ENCODE results near the gene WNT3A.
"Not testable (repeated sequence)": the region's sequence is repeated elsewhere in the genome, so short reads cannot be mapped to it uniquely, and the experiment has no call there.

Gene WNT3A, protein sequence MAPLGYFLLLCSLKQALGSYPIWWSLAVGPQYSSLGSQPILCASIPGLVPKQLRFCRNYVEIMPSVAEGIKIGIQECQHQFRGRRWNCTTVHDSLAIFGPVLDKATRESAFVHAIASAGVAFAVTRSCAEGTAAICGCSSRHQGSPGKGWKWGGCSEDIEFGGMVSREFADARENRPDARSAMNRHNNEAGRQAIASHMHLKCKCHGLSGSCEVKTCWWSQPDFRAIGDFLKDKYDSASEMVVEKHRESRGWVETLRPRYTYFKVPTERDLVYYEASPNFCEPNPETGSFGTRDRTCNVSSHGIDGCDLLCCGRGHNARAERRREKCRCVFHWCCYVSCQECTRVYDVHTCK

DNA sequence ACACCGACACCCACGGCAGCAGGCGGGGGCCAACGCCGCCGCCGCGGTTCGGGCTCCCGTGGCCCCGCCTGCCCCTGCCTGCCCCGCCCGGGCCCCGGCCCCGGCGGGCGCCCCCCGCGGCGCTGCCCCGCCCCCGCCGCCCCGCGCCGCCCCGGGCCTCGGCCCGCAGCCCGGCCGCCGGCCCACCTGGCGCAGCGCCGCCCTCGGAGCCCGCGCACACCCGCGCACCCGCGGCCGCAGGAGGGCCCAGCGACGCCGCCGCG is at the start of gene WNT3A:
Gene WNT3A, plus strand, starts transcription at position 213 of the 263 bp plus-strand sequence. CDS start 131 bp downstream, outside the sequence.
- DNase-seq: no peak

GRCh38 chr1:227958617-227959324 is 48.0 kb upstream of the WNT3A start:
- DNase-seq: no peak

GRCh38 chr1:227959325-227959860 is 47.4 kb upstream of the WNT3A start:
- DNase-seq: no peak

- no peak for DNase-seq
Measured at GRCh38 chr1:227961651-227962466, 44.9 kb upstream of the WNT3A start.

DNA sequence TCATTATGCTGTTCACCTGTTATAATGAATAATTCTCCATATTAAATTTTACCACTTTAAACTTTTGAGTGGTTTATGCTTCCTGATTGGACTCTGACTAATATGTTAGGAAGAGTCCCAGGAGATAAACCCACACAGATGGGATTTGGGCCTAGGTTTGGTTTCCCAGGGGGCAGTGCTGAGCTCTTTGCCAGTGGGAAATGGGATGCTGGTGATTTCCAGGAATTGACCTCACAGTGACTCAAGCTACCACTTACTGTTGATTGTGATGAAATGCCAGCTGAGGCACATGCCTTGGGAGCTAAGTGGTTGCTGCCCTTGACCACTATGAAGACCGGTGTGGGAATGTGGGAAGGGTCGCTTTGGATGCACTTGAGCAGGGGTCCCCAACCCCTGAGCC is 40.1 kb upstream of the WNT3A start:
- DNase-seq: not testable (repeated sequence)

DNA sequence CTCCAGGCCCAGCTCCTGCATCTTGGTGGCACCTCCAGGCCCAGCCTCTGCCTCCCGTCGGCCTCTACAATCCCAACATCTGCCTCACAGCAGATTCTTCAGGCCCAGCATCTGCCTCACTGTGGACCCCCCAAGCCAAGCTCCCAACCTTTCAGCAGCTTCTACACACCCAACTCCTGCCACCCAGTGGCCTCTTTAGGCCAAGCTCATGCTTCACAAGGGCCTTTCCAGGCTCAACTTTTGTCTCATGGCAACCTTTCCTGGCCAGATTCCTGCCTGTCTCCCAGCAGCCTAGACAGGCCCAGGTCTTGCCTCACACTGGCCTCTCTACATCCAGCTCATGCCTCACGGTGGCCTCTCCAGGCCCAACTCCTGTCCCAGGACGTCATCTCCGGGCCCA is 39.0 kb upstream of the WNT3A start:
- not testable (repeated sequence) for DNase-seq

DNA sequence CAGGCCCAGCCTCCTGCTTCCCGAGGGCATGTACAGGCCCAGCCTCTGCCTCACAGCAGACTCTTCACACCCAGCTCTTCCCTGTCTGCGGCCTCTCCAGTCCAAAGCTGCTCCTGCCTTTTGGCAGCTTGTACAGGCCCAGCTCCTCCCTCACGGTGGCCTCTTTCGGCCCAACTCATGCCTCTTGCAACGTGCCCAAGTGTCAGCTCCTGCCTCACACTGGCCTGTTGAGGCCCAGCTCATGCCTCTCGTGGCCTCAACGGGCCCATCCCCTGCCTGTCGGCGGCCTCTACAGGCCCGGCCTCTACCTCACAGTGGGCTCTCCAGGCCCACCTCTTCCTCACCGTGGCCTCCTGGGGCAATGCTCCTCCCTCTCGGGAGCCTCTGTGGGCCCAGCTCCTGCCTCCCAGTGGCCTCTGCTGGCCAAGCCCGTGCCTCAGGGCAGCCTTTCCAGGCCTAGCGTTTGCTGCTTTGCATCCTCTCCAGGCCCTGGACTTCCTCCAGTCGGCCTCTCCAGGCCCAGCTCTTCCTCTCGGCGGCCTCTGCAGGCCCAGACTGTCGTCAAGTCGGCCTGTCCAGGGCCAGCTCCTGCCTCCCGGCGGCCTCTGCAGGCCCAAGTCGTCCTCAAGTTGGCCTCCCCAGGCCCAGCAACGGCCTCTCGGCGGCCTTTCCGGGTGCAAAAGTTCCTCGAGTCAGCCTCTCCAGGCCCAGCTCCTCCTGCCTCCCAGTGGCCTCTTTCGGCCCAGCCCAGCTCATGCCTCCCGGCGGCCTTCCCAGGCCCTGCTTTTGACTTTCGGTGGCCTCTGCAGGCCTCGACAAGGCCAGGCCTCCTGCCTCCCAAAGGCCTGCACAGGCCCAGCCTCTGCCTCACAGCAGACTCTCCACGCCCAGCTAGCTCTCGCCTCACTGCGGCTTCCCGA is 36.5 kb upstream of the WNT3A start:
- not testable (repeated sequence) for DNase-seq

- not testable (repeated sequence) for DNase-seq
Measured at GRCh38 chr1:227971216-227971615, 35.6 kb upstream of the WNT3A start.

DNA sequence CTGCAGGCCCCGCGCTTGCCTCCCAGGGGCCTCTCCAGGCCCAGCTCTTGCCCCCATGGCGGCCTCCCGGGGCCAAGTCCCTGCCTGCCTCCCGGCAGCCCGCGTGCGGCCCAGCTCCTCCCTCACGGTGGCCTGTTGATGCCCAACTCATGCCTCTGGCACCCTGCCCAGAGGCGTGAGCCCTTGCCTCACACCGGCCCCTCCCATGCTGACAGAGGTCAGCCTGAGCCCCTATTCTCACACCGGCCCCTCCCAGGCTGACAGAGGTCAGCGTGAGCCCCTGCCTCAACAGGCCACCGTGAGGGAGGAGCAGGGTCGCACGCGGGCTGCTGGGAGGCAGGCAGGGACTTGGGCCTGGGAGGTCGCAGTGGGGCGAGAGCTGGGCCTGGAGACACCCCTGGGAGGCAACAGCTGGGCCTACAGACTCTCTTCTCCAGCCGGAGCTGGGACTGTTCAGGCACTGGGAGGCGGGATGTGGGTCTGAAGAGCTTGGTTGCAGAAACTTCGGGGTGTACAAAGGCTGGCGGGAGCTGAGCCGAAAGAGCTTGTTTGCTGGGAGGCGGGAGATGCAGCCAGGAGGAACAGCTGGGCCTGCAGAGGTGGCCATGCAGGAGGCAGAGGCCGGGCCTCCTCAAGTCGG is 35.0 kb upstream of the WNT3A start:
- DNase-seq: not testable (repeated sequence)

DNA sequence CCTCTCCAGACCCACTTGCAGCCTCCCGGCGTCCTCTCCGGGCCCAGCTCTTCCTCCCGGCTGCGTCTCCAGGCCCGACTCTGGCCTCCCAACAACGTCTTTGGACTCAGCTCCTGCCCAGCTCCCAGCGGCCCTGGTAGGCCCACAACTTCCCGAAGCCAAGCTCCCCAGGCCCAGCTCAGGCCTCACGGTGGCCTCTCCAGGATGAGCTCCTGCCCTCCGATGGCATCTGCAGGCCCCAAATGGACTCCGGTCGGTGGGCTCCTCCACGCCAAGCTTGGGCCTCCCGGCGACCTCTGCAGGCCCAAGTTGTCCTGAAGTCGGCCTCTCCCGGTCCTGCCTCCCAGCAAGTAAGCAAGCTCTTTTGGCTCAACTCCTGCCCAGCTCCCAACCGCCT is 34.5 kb upstream of the WNT3A start:
- DNase-seq: not testable (repeated sequence)

DNA sequence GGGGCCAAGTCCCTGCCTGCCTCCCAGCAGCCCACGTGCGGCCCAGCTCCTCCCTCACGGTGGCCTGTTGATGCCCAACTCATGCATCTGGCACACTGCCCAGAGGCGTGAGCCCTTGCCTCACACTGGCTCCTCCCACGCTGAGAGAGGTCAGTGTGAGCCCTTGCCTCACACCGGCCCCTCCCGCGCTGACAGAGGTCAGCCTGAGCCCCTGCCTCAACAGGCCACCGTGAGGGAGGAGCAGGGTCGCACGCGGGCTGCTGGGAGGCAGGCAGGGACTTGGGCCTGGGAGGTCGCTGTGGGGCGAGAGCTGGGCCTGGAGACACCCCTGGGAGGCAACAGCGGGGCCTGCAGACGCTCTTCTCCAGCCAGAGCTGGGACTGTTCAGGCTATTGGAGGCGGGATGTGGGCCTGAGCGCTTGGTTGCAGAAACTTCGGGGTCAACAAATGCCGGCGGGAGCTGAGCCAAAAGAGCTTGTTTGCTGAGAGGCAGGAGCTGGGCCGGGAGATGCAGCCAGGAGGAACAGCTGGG is 33.9 kb upstream of the WNT3A start:
- not testable (repeated sequence) for DNase-seq

GRCh38 chr1:227973724-227974288 is 33.0 kb upstream of the WNT3A start:
- DNase-seq: not testable (repeated sequence)

GRCh38 chr1:227975583-227976283 is 31.1 kb upstream of the WNT3A start:
- not testable (repeated sequence) for DNase-seq

- no peak for DNase-seq
Measured at GRCh38 chr1:227987181-227987580, 19.6 kb upstream of the WNT3A start.

DNA sequence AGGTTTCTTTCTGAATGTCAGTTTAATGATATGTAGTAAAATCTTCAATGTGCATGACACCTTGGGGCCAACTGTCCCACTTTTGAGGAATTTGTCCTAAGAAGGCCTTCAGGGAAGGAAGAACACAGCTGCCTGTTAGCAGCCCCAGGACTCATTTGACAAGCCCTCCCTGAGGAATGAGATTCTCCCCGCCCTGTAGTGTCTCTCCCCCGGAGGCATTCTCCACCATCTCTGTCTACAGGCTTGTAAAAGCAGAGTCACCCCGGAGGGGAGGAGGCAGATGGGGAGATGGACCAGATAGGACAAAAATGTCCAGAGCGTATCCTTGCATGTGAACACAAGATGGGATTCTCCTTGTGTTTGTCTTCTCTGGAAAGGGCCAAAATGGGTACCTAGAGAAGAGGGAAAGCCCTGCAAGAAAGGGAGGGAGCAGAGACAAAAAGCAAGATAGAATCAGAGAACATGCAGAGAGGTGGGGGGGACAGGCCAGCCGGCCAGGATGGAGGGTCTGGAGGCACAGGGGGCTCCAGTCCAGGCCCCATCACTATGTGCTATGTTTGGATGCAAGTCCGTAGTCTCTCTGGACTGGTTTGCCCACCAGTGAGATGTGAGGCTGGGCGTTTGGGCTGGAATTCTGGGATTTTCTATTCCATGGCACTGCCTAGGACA is 12.0 kb upstream of the WNT3A start:
- DNase-seq: no peak

- no peak for DNase-seq
Measured at GRCh38 chr1:227996187-227996950, 10.4 kb upstream of the WNT3A start.

GRCh38 chr1:227998374-227999055 is 8.3 kb upstream of the WNT3A start:
- no peak for DNase-seq

Measured in NCI-H510A (cell line).